HG02870 (cell line): ENCODE results near the gene NPEPPS.

Source experiments
- ATAC-seq: cut with Tn5 transposase; IDR thresholded peaks from one replicate; pipeline ENCODE4 v1.9.1; 2021; ENCODE audit warnings: mild to moderate bottlenecking, moderate library complexity; ENCODE audit not compliant: unreplicated experiment

Gene NPEPPS

DNA sequence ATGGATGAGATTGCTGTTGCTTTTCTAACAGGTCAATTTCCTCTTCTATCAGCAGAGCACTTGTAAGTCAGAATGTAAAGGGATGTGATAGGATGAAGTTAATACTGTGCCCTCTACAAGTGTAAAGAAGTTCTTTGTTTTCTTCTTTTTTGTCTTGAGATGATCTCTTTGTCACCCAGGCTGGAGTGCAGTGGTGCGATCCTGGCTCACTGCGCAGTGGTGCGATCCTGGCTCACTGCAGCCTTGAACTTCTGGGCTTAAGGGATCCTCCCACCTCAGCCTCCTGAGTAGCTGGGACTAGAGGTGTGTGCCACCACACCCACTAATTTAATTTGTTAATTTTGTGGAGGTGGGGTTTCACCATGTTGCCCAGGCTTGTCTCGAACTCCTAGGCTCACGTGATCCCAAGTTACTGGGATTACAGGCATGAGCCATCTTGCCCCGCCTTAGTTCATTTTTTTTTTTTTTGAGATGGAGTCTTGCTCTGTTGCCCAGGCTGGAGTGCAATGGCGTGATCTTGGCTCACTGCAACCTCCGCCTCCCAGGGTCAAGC lies 97.2 kb downstream of the NPEPPS start:
- no peak for ATAC-seq

DNA sequence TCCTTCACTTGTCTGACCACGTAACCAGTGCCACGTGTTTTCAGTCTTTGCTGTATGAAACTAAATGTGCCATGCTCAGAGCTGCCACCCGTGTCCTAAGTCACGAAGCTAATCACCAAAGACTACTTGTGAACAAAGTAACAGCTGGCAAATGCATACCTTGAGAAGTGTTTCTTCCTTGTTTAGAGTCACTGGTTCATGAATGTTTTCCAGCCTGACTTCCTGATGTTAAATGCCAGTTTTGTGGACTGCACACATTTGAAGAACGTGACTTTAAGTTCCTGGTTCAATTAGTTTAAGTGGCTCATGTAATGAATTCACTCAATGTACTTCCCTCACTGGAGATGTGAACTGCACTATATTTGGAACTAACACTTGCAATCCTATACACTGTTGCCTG lies 98.9 kb downstream of the NPEPPS start:
- ATAC-seq: no peak

DNA sequence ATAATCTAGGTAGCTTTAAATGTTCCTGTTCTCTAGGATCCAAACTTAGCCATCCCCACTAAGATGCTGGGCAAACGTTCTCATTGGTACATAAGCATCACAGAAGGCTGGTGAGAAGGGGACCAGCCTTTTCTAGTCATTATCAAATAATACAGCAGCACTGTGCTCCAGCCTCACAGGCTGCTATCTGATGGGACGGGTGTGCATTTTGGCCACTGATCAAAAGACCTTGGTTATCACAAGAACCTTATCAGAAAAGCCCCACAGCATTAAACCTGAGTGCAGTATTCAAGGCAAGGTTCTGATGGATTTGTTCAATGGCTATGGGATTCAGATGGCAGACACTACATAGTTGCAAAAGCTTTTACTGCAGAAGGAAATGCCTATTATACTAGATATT lies 99.7 kb downstream of the NPEPPS start:
- ATAC-seq: no peak

DNA sequence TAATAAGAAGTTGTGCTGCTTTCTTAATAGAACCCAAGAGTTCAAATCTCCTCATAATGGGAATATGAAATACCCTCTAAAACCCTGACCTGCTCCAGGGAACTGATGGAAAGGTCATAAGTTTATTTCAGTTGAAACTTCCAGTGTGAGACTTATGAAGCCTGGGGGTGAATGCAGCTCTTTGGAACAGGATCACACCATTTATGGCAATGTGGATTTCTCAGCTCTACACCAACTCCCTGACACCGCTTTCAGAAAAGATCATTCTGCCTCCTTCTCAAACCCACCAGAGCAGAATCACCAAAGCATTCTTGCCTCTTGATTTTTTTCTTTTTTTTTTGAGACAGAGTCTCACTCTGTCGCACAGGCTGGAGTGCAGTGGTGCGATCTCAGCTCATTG lies 102.1 kb downstream of the NPEPPS start:
- no peak for ATAC-seq

DNA sequence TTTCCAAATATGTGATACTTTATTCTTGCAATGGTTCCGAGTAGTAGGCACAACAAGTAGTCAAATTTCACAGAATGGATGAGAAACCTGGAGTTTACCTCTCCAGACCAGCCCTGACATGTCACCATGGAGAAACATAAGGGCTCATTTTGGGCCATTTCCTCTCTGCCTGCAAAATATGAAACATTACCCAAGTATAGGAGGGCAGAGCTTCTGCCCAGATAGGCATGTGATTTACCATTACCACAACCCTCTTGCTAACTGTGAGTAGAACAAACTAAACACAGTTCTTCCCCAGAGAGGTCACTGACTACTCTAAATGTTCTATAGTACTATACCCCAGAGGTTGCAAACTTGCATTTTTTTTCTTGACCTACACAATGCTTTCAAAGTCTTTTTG lies 103.1 kb downstream of the NPEPPS start:
- no peak for ATAC-seq

DNA sequence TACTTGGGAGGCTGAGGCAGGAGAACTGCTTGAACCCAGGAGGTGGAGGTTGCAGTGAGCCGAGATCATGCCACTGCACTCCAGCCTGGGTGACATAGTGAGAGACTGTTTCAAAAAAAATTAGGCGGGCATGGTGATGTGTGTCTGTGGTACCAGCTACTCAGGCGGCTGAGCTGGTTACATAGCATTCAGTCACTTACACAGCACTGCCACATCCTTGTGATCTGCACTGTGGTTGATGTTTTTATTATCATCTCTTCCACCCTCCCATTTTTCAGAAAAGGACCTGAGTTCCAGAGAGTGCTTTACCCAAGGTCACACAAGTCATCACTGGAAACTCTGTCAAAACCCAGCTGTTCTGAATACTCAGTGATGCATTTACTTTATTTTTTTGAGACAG lies 104.0 kb downstream of the NPEPPS start:
- ATAC-seq: no peak

DNA sequence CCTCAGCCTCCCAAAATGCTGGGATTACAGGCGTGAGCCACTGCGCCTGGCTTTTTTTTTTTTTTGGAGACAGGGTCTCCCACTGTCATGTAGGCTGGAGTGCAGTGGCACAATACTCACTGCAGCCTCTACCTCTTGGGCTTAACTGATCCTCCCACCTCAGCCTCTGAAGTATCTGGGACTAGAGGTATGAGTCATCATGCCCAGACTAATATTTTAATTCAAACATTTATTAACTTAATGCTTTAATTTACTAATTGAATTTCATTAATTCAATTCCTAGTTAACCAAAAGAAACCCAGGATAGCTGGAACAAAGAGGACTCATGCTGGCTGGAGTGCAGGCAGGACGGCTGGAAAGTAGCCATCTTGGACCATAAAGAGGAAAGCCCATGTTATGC lies 104.8 kb downstream of the NPEPPS start:
- ATAC-seq: no peak

DNA sequence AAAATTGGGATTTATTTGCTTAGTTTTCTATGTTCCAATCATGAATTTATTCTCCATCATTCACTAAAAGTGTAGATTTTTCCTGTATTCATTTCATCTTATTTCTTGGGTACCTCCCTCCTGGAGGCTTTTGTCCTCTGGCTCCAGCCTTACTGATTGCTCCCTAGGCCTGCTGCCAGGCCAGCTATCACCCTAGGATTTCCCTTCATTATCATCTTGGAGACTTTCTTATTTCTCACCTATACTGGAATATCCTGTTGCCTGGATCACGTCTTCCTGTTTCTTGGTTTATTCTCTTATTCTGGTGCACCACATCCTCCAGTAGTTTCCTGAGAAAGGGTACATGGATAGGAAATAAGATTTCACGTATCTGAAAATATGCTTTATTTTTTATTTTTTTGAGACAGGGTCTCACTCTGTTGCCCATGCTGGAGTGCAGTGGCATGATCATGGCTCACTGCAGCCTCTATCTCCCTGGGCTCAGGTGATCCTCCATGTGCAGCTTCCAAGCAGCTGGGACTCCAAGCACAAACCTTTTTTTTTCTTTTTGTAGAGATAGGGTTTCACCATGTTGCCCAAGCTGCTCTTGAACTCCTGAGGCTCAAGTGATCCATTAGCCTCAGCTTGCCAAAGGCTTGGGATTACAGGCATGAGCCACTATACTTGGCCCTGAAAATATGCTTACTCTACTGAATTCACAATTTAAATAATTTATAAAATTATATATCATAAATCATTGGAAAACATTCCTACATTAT lies 105.5 kb downstream of the NPEPPS start:
- no peak for ATAC-seq

DNA sequence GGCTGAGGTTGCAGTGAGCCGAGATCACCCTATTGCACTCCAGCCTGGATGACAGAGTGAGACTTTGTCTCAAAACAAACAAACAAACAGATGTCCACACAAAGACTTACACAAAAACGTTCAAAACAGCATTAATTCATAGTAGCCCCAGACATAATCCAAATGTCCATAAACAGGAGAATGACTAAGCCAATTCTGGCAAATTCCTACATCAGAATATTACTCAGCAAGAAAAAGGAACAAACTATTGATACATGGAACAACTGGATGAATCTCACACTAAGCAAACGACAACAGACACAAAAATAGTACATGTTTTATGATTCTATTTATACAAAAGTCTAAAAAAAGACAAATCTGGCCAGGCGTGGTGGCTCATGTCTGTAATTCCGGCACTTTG lies 108.0 kb downstream of the NPEPPS start:
- ATAC-seq: no peak

DNA sequence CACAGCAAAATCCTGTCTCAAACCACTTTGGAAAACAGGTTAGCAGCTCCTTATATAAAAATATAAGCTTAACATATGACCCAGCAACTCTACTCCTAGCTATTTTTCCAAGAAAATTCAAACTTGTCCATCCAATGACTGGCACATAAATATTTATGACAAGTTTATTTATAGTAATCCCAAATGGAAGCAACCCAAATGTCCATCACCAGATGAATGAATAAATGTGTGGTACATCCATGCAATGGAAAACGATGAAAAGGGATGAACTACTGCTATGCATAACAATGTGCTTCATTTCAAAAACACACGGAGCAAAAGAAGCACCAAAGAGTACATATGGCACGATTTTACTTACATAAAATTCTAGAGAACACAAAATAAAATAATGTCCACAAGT lies 109.2 kb downstream of the NPEPPS start:
- ATAC-seq: no peak

DNA sequence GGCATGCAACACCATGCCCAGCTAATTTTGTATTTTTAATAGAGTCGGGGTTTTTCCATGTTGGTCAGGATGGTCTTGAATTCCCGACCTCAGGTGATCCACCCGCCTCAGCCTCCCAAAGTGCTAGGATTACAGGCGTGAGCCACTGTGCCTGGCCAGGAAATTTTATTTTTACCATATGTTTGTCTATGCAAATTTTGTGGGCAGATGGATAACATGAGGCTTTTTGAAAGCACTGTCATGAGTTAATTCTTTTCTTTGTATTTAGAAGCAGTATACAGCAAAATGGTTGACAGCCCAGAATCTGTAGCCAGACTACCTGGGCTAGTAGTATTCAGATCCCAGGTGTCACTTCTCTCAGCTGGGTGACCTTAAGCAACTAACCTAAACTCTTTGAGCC lies 110.3 kb downstream of the NPEPPS start:
- ATAC-seq: no peak

DNA sequence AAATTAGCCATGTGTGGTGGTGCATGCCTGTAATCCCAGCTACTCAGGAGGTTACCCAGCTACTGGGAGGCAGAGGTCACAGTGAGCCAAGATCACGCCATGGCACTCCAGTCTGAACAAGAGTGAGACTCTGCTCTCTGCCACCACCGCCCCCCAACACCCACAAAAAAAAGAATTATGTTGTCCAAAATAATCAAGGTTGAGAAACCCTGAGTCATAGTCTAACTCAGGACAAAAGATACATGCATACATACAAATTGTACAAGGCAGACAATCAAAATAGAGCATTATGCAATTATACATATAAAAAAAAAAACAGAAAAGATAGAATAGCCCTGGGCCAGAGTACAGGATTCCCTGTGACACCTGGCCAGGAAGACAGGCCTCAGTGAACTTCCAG lies 112.2 kb downstream of the NPEPPS start:
- no peak for ATAC-seq

DNA sequence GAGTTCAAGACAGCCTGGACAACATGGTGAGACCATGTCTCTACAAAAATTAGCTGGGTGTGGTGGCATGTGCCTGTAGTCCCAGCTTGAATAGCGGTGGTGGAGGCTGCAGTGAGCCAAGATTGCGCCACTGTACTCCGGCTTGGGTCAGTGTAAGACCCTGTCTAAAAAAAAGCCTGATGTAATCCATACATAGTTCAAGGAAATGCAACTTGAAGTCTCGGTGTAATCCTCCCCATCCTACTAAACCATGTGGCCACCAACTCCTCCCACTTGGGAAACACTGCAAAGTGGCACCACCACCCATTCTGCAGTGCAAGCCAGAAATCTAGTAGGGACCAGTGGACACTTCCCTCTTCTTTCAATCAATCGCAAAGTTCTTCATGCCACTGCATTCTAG lies 113.4 kb downstream of the NPEPPS start:
- no peak for ATAC-seq

DNA sequence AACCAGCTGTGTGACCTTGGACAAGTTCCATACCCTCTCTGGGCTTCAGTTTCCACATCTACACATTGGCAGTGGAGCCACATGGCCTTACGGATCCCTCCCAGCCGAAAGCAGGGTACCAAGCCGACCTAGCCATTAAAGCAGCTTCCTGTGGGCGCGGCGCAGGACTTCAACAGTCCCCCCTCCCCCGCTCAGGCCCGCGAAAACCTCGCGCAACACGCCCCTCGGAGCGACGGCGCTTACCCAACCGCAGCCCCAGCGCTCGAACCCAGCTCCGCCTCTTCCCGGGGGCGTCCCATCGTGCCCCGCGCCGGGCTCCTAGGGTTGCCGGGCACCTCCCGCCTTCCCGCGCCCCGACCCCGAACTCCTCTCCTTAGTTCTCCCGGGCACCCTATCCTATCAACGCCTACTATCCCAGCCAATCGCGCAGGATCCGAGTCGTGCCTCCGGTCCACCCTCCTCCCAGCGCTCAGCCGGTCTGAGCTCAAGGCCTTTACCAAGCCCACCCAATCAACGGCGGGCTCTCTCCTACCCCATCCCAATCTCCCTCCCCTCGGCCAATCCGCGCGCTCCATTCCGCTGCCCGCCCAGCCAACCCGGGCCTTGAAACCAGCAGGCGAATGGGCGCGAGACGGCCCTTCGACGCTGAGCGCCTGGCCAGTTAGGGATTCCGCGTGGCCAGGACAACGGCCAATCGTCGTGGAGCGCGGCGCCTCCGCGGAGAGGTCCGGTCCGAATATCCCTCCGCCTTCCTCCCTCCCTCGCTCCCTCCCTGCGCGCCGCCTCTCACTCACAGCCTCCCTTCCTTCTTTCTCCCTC lies 118.5 kb downstream of the NPEPPS start, which contains the start of gene KPNB1:
Gene KPNB1, plus strand, starts transcription at position 767 of the 819 bp plus-strand sequence. CDS start 326 bp downstream, outside the sequence.
- peak; percentile 76 for ATAC-seq

DNA sequence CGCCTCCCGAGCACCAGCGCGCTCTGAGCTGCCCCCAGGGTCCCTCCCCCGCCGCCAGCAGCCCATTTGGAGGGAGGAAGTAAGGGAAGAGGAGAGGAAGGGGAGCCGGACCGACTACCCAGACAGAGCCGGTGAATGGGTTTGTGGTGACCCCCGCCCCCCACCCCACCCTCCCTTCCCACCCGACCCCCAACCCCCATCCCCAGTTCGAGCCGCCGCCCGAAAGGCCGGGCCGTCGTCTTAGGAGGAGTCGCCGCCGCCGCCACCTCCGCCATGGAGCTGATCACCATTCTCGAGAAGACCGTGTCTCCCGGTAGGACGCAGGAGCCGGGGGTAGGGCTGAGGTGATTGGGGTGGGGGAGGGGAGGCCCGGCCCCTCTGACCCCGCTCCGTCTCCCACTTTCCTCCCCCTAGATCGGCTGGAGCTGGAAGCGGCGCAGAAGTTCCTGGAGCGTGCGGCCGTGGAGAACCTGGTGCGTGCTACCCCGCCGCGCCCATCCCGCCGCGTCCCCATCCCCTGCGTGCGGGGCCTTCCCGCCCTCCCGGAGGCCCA lies 119.1 kb downstream of the NPEPPS start:
- no peak for ATAC-seq

DNA sequence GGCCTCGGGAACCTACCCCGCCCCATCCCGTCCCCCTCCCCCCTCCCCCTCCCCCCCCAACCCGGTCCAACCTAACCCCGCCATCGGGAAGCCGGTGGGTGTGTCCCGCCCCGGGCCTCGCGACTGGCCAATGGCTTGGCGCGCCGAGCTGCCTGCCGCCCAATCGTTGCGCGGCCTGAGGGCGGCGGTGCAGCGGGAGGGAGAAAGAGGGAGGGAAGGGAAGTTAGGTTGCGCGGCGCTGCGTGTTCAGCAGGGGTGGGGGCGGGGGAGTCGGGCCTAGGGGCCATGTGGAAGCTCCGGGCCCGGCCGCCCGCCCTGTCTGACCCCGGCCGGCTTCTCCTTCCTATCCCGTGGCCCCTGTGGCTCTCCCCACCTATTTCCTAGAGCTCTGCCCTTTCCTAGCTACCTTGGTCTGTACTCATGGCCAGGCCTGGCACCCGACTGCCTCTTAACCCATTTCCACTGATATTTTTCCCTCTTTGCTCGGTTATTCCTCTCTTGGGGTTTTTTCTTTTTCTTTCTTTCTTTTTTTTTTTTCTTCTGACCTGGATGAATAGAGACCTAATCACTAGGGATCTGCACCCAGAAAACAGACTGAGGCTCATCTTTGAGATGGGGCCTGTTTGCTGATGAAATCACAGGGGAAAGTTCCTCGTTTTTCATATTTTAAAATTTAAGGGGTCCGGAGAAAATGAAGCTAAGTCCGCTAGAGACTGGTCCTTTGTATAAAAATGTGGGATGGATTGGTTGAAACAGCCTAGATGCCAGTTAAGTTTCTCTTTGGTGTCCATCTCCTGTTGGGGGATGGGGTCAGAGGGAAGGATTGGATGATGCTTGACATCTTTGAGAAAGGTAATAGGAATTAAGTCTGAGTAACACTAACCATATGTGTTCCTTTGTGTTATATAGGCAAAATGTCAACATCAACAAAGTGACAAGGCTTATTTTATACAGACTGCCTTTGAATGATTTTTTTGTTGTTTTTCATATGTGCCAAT lies 119.9 kb downstream of the NPEPPS start:
- ATAC-seq: peak; percentile 41

DNA sequence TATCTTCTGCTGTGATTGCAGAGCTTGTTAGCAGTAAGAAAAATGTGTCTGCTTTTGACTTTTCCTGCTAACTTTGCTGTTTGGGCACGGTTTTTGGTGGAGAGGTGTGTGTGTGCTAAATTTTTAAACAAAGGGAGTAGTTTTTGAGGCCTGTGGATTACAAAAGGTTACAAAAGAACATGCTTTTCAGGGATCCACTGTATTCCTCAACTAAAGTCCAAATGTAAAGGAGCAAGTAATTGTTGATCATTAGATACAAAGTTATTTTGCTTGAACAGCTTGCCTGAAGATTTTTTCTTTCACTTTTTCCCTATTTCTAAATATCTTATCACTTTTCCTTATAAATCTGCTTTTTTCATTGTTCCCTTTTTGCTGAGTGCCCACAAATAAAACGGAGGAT lies 120.8 kb downstream of the NPEPPS start:
- ATAC-seq: no peak

DNA sequence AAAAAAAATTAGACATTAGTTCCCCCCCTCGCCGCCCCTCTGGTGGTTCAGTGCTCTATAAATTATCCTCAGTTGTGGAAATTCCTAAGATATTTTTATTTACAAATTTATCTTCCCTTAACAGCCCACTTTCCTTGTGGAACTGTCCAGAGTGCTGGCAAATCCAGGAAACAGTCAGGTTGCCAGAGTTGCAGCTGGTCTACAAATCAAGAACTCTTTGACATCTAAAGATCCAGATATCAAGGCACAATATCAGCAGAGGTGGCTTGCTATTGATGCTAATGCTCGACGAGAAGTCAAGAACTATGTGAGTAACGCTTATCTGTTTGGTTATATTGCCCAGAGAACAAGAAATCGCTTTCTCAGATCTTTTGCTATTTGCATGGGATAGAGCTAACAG lies 121.7 kb downstream of the NPEPPS start:
- ATAC-seq: no peak

DNA sequence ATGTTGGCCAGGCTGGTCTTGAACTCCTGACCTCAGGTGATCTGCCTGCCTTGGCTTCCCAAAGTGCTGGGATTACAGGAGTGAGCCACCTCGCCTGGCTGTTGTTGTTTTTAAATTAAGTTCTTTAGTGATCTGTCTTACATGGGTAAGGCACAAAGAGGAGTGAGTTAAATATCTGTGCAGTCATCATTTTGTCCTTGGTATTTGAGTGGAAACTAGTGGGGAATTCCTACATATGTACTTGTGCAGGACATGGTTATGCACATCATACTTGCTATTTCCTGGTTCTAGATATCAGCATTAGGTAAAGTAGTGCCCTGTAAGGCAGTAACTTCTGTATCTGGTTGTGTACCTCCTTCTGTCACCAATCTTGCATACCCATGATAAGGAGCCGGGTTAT lies 122.5 kb downstream of the NPEPPS start:
- no peak for ATAC-seq

DNA sequence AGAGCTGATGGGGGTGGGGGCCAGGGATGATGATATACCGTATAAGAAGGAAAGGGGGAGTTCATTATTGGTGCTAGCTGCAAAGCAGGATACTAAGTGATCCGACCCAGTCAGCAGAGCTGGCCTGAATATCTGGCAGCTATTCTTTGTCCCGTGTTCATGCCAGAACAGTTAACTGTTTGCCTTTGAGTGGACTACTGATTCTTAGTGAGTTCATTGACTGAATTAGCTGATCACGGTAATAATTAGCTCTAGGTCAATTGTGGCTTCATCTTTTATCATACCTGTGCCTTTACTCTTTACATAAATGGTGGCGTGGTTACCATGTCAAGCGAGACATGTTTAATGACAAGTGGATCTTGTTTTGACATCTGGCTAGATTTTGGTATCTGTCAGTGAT lies 124.1 kb downstream of the NPEPPS start:
- ATAC-seq: no peak
